SK-N-MC (cell line): Measurements from ENCODE around the gene RPA3.

Experiments used
- DNase-seq: peaks from one replicate; pipeline ENCODE4 v3.0.0-alpha.2; 2011; ENCODE audit warnings: low read depth, low spot score
- H3K27ac ChIP-seq: fragments of 200-600 bp; sonication (generic); 2 replicates; pipeline ENCODE4 v1.5.1; 2016; ENCODE audit warnings: mixed run types
- H3K36me3 ChIP-seq: fragments of 200-600 bp; sonication (generic); 2 replicates; pipeline ENCODE4 v1.6.1; 2017; ENCODE audit warnings: antibody characterized with exemption, low read length, mixed read lengths; ENCODE audit not compliant: insufficient read depth
- H3K4me3 ChIP-seq: fragments of 200-600 bp; sonication (generic); 2 replicates; pipeline ENCODE4 v1.5.1; 2016
- H3K9ac ChIP-seq: fragments of 200-600 bp; sonication (generic); 2 replicates; pipeline ENCODE4 v1.8.0; 2017; ENCODE audit warnings: mixed run types, mixed read lengths; ENCODE audit not compliant: insufficient read length
- H3K9me3 ChIP-seq: fragments of 200-600 bp; sonication (generic); 2 replicates; pipeline ENCODE4 v1.6.1; 2017; ENCODE audit warnings: low read depth, mild to moderate bottlenecking, antibody characterized with exemption, low read length, moderate library complexity, mixed read lengths
- EZH2 ChIP-seq: fragments of 200-600 bp; sonication (generic); IDR thresholded peaks from one replicate; pipeline ENCODE4 v1.6.1; 2017; ENCODE audit warnings: antibody characterized with exemption
- FOXP2 ChIP-seq: optimal IDR thresholded peaks from 2 replicates; pipeline ENCODE3; 2011; ENCODE audit warnings: mild to moderate bottlenecking, moderate library complexity; ENCODE audit not compliant: insufficient read depth; ENCODE audit errors: extremely low read length, control extremely low read depth
- POLR2AphosphoS5 ChIP-seq: IDR thresholded peaks from 2 replicates; pipeline ENCODE4 v1.6.1; 2012; ENCODE audit warnings: mild to moderate bottlenecking, low read depth, low read length, borderline replicate concordance

RPA3 gene

DNA sequence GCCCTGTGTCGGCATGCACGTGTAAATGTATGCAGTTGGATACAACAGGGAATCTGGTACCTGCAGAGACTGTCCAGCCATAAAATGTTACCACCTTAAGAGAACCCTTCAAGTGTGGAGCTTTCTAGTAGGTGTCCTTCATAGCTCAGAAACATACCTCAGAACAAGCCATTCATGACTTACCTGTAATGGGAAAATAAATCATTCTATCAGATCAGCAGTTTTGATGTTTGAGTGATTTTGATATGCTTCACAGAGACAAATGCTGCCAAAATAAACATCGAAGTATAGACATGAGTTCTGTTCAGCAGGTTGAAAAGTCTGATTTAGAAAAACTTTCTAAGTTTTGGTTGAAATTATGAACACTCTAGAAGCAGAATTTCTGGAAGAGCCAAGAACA, 111.4 kb downstream of the RPA3 start:
- TF ChIP-seq EZH2 = no peak
- no peak for TF ChIP-seq FOXP2
- no peak for TF ChIP-seq POLR2AphosphoS5
- H3K27ac ChIP-seq = no peak overlapping the region
- no peaks in the 10 kb centered on the region for H3K9me3 ChIP-seq
- no peak overlapping the region for H3K4me3 ChIP-seq
- DNase-seq = no peak
- no peaks in the 10 kb centered on the region for H3K36me3 ChIP-seq
- H3K9ac ChIP-seq = no peak overlapping the region

DNA sequence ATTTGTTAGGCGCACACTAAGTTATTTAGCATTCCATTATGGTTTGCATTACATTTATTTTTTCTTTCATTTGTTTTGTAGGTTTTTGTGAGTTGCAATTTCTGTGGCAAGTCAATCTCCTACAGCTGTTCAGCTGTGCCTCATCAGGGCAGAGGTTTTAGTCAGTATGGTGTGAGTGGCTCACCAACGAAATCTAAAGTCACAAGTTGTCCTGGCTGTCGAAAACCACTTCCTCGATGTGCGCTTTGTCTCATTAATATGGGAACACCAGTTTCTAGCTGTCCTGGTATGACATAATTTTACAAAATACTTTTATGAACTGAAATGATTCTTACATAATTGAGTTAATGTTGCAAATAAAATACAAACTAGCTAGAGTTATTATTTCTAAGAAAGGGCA, 122.2 kb downstream of the RPA3 start:
- no peak overlapping the region for H3K27ac ChIP-seq
- H3K4me3 ChIP-seq = no peak overlapping the region
- peaks cover 5% of the 10 kb centered on the region; the same call in 1 of the 2 replicates for H3K36me3 ChIP-seq
- no peak for TF ChIP-seq FOXP2
- no peak for TF ChIP-seq EZH2
- no peak for TF ChIP-seq POLR2AphosphoS5
- no peak overlapping the region for H3K9ac ChIP-seq
- DNase-seq = no peak
- H3K9me3 ChIP-seq = no peaks in the 10 kb centered on the region

DNA sequence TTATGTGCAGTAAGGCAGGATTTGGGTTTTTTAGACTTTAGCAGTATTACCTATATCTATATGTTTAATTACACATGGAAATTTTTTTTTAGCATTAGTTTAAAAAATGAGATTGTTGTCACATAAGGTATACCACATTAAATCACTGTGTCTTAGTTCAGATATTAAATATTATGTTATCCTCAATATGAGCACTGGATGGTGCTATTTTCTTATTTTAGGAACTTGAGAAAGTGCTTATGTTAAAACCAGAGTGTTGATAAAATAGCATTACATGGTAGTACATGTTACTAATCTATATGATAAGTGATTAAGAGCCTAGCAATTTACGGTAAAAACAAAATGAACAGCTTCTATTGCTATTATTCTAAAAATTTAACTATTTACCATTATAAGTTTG, 123.0 kb downstream of the RPA3 start:
- no peak overlapping the region for H3K9ac ChIP-seq
- DNase-seq = peak; percentile 14
- no peak for TF ChIP-seq FOXP2
- TF ChIP-seq EZH2 = no peak
- TF ChIP-seq POLR2AphosphoS5 = no peak
- peaks cover 5% of the 10 kb centered on the region; the same call in 1 of the 2 replicates for H3K36me3 ChIP-seq
- H3K4me3 ChIP-seq = no peak overlapping the region
- H3K27ac ChIP-seq = no peak overlapping the region
- no peaks in the 10 kb centered on the region for H3K9me3 ChIP-seq
